GM12874 (cell line): Measurements from ENCODE around the gene PPM1L.

Experiments used
- TF ChIP-seq, protein P1 (sequence below): IDR thresholded peaks from 2 replicates; pipeline ENCODE4 v1.5.1; 2011; ENCODE audit warnings: low read depth, mild to moderate bottlenecking, control low read depth, low read length, moderate library complexity; ENCODE audit not compliant: insufficient read depth

PPM1L gene

DNA sequence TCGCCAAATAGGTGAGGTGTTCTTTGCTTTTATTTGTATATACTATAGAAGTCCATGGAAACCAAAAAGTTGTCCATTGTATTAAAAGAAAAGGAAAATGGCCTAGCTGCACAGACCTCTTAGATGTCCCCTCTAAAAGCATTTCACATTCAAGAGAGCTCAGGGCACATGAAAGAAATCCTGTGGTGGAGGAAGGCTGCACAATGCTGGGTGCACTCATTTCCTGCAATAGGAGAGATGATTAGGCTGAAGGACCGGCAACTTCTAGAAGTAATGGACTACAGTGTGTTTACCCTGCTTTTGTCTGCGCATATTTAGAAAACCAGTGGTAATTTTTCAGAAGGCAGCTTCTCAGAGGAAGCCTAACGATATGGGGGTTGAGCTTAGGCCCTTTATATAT is 25.4 kb downstream of the PPM1L start:
- TF ChIP-seq, protein P1, sequence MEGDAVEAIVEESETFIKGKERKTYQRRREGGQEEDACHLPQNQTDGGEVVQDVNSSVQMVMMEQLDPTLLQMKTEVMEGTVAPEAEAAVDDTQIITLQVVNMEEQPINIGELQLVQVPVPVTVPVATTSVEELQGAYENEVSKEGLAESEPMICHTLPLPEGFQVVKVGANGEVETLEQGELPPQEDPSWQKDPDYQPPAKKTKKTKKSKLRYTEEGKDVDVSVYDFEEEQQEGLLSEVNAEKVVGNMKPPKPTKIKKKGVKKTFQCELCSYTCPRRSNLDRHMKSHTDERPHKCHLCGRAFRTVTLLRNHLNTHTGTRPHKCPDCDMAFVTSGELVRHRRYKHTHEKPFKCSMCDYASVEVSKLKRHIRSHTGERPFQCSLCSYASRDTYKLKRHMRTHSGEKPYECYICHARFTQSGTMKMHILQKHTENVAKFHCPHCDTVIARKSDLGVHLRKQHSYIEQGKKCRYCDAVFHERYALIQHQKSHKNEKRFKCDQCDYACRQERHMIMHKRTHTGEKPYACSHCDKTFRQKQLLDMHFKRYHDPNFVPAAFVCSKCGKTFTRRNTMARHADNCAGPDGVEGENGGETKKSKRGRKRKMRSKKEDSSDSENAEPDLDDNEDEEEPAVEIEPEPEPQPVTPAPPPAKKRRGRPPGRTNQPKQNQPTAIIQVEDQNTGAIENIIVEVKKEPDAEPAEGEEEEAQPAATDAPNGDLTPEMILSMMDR: no peak

DNA sequence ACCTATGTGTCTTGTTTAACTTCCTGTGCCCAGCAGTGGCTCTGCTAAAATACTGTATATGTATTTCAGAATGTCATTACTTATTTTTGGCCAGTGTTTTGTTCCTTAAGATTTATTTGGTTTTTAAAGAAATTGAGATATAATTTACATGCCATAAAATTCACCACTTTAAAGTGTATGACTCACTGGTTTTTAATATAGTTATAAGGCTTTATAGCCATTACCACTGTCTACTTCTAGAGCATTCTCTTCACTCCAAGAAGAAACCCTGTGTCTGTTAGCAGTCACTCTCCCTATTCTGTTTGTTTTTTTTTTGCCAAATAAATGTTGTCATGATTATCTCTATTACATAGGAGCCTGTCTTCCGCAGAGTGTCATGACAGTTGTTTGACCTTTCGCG is 25.8 kb downstream of the PPM1L start:
- TF ChIP-seq, protein P1: no peak

DNA sequence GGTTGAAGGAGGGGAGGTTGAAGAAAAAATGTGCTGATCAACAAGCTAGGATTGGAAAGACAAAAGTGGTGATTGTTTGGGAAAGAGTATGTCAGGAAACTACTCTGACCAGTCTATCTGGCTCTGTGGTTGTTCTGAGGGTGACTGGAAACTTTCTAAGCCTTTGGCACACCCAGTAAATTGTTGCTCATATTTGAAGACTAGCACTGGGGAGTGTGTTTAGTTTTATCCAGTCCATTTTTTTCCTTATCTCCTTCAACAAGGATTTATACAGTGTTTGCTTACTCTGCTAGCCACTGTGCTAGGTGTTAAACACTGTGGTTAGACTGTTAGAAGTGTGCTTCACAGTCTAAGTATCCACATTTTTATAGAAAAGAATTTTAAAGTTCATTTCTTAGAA is 28.8 kb downstream of the PPM1L start:
- TF ChIP-seq, protein P1: no peak

DNA sequence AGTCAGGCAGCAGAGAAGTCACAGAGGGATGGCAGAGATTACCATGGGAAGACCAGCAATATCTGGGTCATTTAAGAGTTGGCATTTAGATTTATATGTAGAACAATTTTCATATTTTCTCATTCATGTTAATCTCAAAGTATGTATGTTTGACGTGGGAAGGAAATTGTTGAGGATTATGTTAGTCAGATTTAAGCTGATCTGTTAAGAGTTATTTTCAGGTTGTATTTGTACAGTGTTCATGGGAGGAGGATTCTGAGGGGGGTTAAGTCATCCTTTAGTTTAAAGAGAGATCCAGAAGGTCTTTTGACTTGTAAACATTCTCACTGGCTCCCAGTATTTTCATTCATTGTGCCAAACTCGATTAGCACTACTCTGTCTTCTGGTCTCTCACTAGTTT is 34.7 kb downstream of the PPM1L start:
- TF ChIP-seq, protein P1: no peak

DNA sequence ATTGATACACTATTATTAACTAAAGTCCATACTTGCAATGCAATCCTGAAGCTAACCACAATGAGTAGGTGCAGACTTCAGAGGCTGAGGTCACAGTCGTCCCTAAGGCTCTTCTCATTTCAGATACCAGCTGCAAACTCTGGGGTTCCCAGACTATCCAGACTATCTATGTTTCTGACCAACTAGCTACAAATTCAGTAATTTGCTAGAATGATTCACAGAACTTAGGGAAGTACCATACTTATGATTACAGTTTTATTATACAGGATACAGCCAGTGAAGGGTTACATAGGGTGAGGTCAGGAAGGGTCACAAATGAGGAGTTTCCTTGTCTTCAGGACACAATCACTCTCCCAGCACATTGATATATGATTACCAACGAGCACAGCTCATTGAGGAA is 36.5 kb downstream of the PPM1L start:
- TF ChIP-seq, protein P1: no peak

DNA sequence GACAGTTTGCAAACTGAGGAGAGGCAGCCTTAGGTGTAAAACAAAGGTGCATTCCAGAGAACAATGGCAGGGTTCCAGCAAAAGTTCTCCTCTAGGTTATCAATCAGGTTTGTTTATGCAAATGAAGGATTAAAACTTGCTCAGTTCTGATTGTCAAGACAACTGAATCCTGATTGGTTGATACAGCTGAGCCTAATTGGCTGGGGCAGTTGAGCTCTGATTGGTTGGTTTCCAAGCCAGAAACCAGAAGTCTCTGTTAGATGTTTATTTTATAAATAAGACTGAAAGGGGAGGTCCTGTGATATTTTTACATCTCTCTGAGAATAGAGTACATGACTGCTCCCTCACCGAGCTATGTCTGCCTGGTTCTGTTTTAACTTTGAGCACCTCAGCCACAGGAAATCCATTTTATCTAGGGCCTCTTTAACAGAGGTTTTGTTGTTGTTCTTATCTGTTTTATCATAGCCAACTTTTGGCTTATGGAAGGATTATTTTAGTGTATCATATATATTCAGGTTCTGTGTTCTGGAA is 37.8 kb downstream of the PPM1L start:
- TF ChIP-seq, protein P1: no peak

DNA sequence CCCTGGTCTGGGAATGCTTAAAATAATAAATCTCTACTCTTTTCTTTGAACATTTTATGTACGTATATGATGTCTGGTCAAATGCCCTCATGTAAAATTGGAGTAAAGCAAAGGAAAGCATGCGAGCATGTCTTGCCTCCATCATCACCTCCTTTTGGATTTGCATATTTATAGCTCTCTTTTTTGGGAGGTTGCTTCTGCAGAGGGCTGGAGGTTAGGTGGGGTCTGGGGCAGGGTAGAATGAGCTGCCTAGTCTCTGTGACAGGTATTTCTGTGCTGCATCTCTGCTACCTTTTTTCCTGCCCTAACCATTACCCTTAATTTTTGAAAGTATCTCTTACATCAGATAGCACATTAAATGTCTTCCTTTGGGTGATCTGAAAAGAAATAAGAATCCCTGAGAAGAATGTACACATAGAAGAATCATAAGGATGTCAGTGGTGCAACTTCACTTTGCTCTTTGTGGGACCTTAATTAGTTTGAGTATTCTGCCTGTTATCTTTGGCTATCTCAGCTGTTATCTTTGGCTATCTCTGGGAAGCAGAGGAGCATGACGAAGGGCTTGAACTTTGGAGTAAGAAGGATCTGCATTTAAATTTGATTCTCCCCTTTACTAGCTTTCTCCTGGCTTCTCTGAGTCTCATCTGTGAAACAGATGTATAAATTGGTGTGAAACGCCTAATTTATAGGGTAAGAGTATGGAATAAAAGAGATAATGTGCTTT is 40.2 kb downstream of the PPM1L start:
- TF ChIP-seq, protein P1: no peak
